IMR-90 (cell line): ENCODE measurements around the gene MCTP2.

Source experiments
- BHLHE40 ChIP-seq: fragments of 150-350 bp; IDR thresholded peaks from 2 replicates; pipeline ENCODE4 v1.6.1; 2016; ENCODE audit warnings: mild to moderate bottlenecking, low read depth, low read length
- CEBPB ChIP-seq: IDR thresholded peaks from 2 replicates; pipeline ENCODE4 v1.6.1; 2012; ENCODE audit warnings: low read depth, low read length, improper control_type of control experiment
- CTCF ChIP-seq: conservative IDR thresholded peaks from 2 replicates; pipeline ENCODE4 v1.5.1; 2012; ENCODE audit warnings: mild to moderate bottlenecking, low read depth, low read length, improper control_type of control experiment
- FOS ChIP-seq: fragments of 150-350 bp; IDR thresholded peaks from 2 replicates; pipeline ENCODE4 v1.6.1; 2016; ENCODE audit warnings: low read depth, low read length
- MXI1 ChIP-seq: IDR thresholded peaks from 2 replicates; pipeline ENCODE4 v1.6.1; 2012; ENCODE audit warnings: low read depth, mild to moderate bottlenecking, low read length, moderate library complexity, borderline replicate concordance
- POLR2A ChIP-seq: IDR thresholded peaks from 2 replicates; pipeline ENCODE4 v1.6.1; 2012; ENCODE audit warnings: mild to moderate bottlenecking, low read depth, low read length
- RAD21 ChIP-seq: IDR thresholded peaks from 2 replicates; pipeline ENCODE4 v1.6.1; 2012; ENCODE audit warnings: low read length, improper control_type of control experiment
- RCOR1 ChIP-seq: IDR thresholded peaks from 2 replicates; pipeline ENCODE4 v1.6.1; 2012; ENCODE audit warnings: mild to moderate bottlenecking, low read length, improper control_type of control experiment; ENCODE audit not compliant: insufficient replicate concordance
- RFX5 ChIP-seq: IDR thresholded peaks from 2 replicates; pipeline ENCODE4 v1.8.0; 2012; ENCODE audit warnings: low read depth, mild to moderate bottlenecking, low read length, moderate library complexity

- TF ChIP-seq CTCF (no peak), BHLHE40 (no peak), MXI1 (no peak), RAD21 (no peak), CEBPB (no peak), RFX5 (no peak), POLR2A (no peak), RCOR1 (no peak), FOS (no peak)
These were observed 67.0 kb downstream of the MCTP2 start for GRCh38 chr15:94298364-94298763.
